ENCODE results near the gene HERPUD1. TPM values are rescaled to one million over a fixed set of nuclear protein-coding genes. Genes with fewer than 3 reads are reported as not detected.
A peak's percentile ranks its signal among the peaks of the same experiment; 100 is the strongest.

HERPUD1 gene
- polyA plus RNA-seq, 1 of the 3 experiments (the other 2 are of a cell fraction) = 46.3 TPM

- Histone ChIP-seq H3K4me2 (no peak overlapping the region), H4K20me1 (ENCODE audit: insufficient read depth) (no peaks in the 10 kb centered on the region), H3K9me2 (no peaks in the 10 kb centered on the region), H3K27me3 (ENCODE audit: insufficient read depth) (no peaks in the 10 kb centered on the region), H3K9me3 (no peaks in the 10 kb centered on the region), H3K27ac (ENCODE audit: low read depth in 2 of 2, low read length in 1 of 2) (no peak overlapping the region), H3K4me1 (ENCODE audit: control insufficient read depth in 1 of 2, insufficient read depth in 2 of 2, low read depth in 1 of 2, low read length in 1 of 2) (no peaks in the 10 kb centered on the region; a peak in 1 of 4 replicates), H3K4me3 (ENCODE audit: low read depth in 2 of 2, low read length in 1 of 2) (no peak overlapping the region), H2AFZ (ENCODE audit: low read depth) (no peak overlapping the region), H3K79me2 (ENCODE audit: insufficient read depth) (no peaks in the 10 kb centered on the region), H3K36me3 (replicated peaks in 1 of 2; ENCODE audit: control insufficient read depth in 1 of 2, insufficient read depth in 2 of 2, low read length in 1 of 2) (peaks cover 0 to 4% of the 10 kb centered on the region in 2 experiments), H3F3A (replicated peaks; ENCODE audit: insufficient read depth) (peaks cover 17% of the 10 kb centered on the region), H3K9ac (no peak overlapping the region)
- WGBS (ENCODE audit: low lambda C conversion rate) = 77% methylated on average over 15 of the region's 15 CpGs
- CTCF ChIA-PET = interaction anchor here (0.8 to 6.2 kb wide), 22 partner anchors 9 to 186 kb away, joined by 3 to 56 read pairs (median 4); partner anchors contain the start of genes CETP, NLRC5 and SLC12A3
- DNase-seq = peak; percentile 82
- TF ChIP-seq ELF1 (IDR thresholded peaks at IDR 0.05) (no peak), SMC3 (IDR thresholded peaks at IDR 0.05; ENCODE audit: low read depth, low read length) (peak; percentile 73), TEAD4 (IDR thresholded peaks at IDR 0.05; ENCODE audit: borderline replicate concordance, insufficient read depth) (no peak), YY1 (IDR thresholded peaks at IDR 0.05; ENCODE audit: low read depth) (no peak), FOXJ3 (CRISPR knock-in tag; IDR thresholded peaks at IDR 0.05) (no peak), RAD21 (IDR thresholded peaks at IDR 0.05; ENCODE audit: low read length) (peak; percentile 82), MXI1 (IDR thresholded peaks at IDR 0.05; ENCODE audit: low read depth, low read length) (no peak), JUND (IDR thresholded peaks at IDR 0.05) (no peak), EZH2phosphoT487 (IDR thresholded peaks at IDR 0.05; ENCODE audit: borderline replicate concordance, low read depth) (no peak), GATA2 (CRISPR knock-in tag; IDR thresholded peaks at IDR 0.05) (no peak), CHD2 (IDR thresholded peaks at IDR 0.05; ENCODE audit: low read length, partially characterized antibody) (no peak), MEF2A (IDR thresholded peaks at IDR 0.05; ENCODE audit: borderline replicate concordance, low read depth) (no peak), POLR2AphosphoS5 (IDR thresholded peaks at IDR 0.05; ENCODE audit: low read depth, low read length) (no peak), FOXM1 (IDR thresholded peaks at IDR 0.05; ENCODE audit: low read depth) (no peak), CTCF (IDR thresholded peaks at IDR 0.05) (peak; percentile 65), IRF3 (IDR thresholded peaks at IDR 0.05; ENCODE audit: low read depth, low read length) (no peak)
- TF ChIP-seq, protein P1, sequence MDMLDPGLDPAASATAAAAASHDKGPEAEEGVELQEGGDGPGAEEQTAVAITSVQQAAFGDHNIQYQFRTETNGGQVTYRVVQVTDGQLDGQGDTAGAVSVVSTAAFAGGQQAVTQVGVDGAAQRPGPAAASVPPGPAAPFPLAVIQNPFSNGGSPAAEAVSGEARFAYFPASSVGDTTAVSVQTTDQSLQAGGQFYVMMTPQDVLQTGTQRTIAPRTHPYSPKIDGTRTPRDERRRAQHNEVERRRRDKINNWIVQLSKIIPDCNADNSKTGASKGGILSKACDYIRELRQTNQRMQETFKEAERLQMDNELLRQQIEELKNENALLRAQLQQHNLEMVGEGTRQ (IDR thresholded peaks at IDR 0.05; ENCODE audit: borderline replicate concordance, low read depth, low read length) = no peak
- POLR2A ChIA-PET = interaction anchor here (0.7 to 1.5 kb wide), 3 partner anchors 19 to 20 kb away, joined by 3 to 4 read pairs (median 3); partner anchors contain the start of gene HERPUD1
These were observed 19.2 kb downstream of the HERPUD1 start for GRCh38 chr16:56950881-56951771.

Measured in SK-N-SH (cell line).